SKM-1 (cell line): ENCODE results near the gene XPR1.
"Not testable (repeated sequence)": the region's sequence is repeated elsewhere in the genome, so short reads cannot be mapped to it uniquely, and the experiment has no call there.

ENCODE experiments used
- DNase-seq: peaks from one replicate; lab custom pipeline; 2025; ENCODE audit not compliant: unreplicated experiment; lab: John Stamatoyannopoulos, UW

Gene XPR1

GRCh38 chr1:180778782-180779398, 147.1 kb downstream of the XPR1 start:
- DNase-seq = no peak

DNA sequence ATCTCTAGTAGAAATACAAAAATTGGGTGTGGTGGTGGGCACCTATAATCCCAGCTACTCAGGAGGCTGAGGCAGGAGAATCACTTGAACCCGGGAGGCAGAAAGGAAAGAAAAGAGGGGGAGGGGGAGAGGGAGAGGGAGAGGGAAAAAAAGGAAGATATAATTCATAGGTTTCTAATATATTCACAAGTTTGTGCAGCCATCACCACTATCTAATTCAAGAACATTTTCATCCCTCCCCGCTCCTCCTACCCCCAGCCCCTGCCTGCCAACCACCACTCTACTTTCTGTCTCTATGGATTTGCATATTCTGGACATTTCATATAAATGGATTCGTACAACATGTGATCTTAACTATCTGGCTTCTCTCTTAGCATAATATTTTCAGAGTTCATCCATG, 147.8 kb downstream of the XPR1 start:
- no peak for DNase-seq

GRCh38 chr1:180781718-180782117, 149.9 kb downstream of the XPR1 start:
- no peak for DNase-seq

GRCh38 chr1:180785291-180785690, 153.5 kb downstream of the XPR1 start:
- DNase-seq = no peak

DNA sequence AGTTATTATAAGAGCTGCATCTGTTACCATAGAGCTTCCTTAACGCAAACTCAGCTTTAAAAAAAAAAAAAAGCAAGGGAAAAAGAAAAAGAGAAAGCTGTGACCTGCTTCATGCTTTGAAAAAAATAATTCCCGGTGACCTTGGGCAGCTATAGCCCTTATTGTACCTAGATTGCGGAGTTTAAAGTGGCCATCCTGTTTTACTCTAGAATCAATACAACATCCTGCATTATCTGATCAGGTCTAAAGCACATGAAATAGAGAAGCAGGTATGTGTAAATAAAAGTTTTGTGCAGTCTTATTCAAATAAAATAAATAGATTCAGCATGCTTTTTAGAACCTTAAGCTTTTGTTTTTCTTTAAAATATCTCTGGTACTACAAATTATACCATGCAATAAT, 154.1 kb downstream of the XPR1 start:
- DNase-seq = no peak

- no peak for DNase-seq
Observed at GRCh38 chr1:180786624-180787023, 154.8 kb downstream of the XPR1 start.

DNA sequence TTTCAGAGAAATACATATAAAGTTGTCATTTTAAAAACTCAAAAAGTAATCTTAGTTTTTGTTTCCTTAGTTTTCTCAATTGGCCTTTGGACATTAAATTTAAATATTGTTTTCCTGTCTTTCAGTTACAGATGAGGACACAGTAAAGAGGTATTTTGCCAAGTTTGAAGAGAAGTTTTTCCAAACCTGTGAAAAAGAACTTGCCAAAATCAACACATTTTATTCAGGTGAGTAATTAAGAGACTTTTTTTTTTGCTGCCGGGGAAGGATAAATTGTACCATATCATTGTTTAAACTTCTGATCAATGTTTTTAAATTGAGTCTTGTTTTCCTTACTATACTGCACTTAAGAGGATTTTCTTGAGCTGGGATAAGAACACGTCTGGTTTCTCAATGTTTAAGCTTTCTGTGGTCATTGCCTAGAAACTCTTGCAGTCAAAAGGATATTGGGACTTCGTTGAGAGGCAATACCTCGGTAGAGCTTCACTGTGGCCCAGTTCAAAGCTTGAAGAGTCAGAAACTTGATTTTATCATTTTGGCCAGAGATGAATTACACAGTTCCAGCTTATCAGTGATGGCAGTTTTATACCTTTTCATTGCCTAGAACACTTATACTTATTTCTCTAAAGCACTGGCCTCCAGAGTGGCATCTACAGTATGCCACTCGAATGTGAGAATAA, 155.9 kb downstream of the XPR1 start:
- DNase-seq = no peak

DNA sequence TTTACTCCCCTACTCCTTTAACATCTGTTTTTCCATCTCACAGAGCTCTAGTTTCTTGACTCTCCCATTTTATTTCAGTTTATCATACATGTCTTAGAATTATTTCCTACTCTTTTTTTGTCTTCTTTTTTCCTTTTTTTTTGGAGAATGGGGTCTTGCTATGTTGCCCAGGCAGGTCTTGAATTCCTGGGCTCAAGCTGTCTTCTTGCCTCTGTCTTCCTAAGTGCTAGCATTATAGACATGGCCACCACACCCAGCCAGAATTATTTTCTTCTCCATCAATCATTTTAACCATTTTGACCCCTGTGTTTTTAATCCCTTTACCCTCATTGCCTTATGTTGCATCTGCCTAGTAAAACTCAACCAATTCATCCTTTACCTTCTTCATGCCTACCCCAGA, 157.6 kb downstream of the XPR1 start:
- DNase-seq = no peak

- not testable (repeated sequence) for DNase-seq
Observed at GRCh38 chr1:180791152-180791551, 159.3 kb downstream of the XPR1 start.

DNA sequence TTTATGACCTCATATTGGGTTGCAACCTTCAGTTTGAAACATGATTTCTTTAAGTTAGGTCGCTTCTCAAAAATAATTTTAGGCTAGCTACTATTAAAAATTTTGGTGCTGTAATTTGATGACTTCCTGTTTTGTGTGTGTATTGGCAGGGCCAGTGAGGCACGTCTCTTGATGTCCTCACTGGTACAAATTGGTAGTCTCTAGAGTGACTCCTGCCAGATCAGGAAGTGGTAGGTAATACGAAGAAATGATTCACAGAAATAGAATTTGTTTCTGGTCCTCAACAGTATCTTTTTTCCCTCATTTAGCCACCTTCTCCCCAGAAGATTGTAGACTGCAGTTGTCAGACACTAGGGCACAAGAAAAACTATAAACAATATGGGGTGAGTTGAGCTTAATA, 160.0 kb downstream of the XPR1 start:
- no peak for DNase-seq

- DNase-seq = no peak
Observed at GRCh38 chr1:180793451-180793850, 161.6 kb downstream of the XPR1 start.

GRCh38 chr1:180796897-180797640, 165.2 kb downstream of the XPR1 start:
- no peak for DNase-seq

- DNase-seq = no peak
Observed at GRCh38 chr1:180800945-180801344, 169.1 kb downstream of the XPR1 start.

GRCh38 chr1:180802813-180803212, 171.0 kb downstream of the XPR1 start:
- no peak for DNase-seq

DNA sequence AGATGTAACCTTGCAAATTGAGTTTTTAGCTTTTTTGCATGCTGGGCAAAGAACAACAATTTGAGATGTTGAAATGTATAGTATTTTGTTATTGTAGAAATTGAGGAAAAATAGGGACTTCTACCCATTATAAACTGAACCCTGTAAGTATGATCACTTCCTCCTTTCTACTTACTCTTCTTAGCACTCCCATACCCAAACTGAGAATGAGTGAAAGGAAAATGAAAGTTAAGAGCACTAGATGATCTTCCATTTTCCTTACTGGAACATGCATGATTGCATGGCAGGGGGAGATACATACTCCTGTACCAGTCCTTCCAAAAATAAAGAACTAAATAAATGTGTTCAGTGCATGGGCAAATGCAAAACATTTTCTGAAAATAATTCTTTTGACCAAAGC, 173.5 kb downstream of the XPR1 start:
- DNase-seq = no peak

- no peak for DNase-seq
Observed at GRCh38 chr1:180811298-180811697, 179.5 kb downstream of the XPR1 start.

DNA sequence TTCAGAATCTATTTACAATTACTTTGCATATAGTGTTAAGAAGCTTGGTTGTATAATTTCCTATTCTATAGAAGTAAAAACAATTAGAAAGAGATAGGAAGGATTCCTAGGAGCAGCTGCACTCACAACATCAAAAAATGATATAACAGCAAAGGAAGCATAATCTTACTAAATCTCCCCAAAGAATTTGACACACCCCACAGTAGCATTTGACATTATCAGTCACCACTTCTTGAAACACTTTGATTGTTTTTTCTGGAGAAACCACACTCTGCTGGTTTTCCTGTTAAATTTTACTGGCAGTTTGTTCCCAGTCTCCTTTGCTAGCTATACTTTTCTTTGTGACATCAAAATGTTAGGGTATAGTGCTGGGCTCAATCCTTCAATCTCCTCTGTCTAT, 180.1 kb downstream of the XPR1 start:
- no peak for DNase-seq

DNA sequence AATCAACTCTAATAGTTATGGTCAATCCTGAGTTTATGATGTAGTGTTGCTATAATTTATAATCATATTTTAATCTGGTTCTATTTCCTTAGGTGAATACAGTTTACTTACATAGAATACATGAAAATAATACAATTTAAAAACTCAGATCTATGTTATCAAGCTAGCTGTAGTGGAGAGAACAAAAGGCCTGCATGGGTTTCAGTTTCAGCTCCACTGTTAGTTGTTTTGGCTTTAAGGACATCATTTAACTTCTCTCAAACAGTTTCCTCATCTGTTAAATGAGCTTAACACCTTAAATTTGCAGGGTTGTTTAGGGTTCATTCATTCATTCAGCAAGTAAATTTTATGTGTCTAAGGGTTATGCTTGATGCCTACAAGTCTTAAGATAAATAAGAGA, 182.4 kb downstream of the XPR1 start:
- DNase-seq = no peak

GRCh38 chr1:180815188-180815587, 183.4 kb downstream of the XPR1 start:
- no peak for DNase-seq

GRCh38 chr1:180816132-180816531, 184.3 kb downstream of the XPR1 start:
- DNase-seq = no peak

GRCh38 chr1:180821970-180822369, 190.1 kb downstream of the XPR1 start:
- no peak for DNase-seq

GRCh38 chr1:180831507-180831906, 199.7 kb downstream of the XPR1 start:
- not testable (repeated sequence) for DNase-seq
